NOMO-1 treated with DMSO at 0.1 percent for 48 hours (cell line): Measurements from ENCODE around the gene CNP.
"Not testable (repeated sequence)": the region's sequence is repeated elsewhere in the genome, so short reads cannot be mapped to it uniquely, and the experiment has no call there.

Experiments used
- DNase-seq: peaks from one replicate; lab custom pipeline; 2025; ENCODE audit not compliant: unreplicated experiment; lab: John Stamatoyannopoulos, UW

Gene CNP

GRCh38 chr17:41966463-41967140 is at the start of gene CNP:
Gene CNP, plus strand, starts transcription at chr17:41966795. Its CDS starts 90 bp downstream, at chr17:41966885.
- peak; percentile 83 for DNase-seq

GRCh38 chr17:41917192-41917591 is 49.4 kb upstream of the CNP start:
- no peak for DNase-seq

- no peak for DNase-seq
Observed at GRCh38 chr17:41917679-41918313, 48.8 kb upstream of the CNP start.

GRCh38 chr17:41918314-41919164 is 48.1 kb upstream of the CNP start, which contains the start of gene ACLY:
Gene ACLY, minus strand, starts transcription at chr17:41918951. Its CDS starts 5,078 bp downstream, at chr17:41913873.
- peak; percentile 96 for DNase-seq

GRCh38 chr17:41919165-41919817 is 47.3 kb upstream of the CNP start:
- no peak for DNase-seq

GRCh38 chr17:41919840-41920579 is 46.6 kb upstream of the CNP start:
- no peak for DNase-seq

GRCh38 chr17:41920580-41920955 is 46.0 kb upstream of the CNP start:
- DNase-seq: no peak

GRCh38 chr17:41925991-41926590 is 40.5 kb upstream of the CNP start:
- no peak for DNase-seq

- no peak for DNase-seq
Observed at GRCh38 chr17:41928693-41929251, 37.8 kb upstream of the CNP start.

GRCh38 chr17:41930009-41930832 is 36.4 kb upstream of the CNP start, which contains the start of gene ODAD4:
Gene ODAD4, plus strand, starts transcription at chr17:41930617. Its CDS starts 107 bp downstream, at chr17:41930724.
- DNase-seq: peak; percentile 99

- DNase-seq: not testable (repeated sequence)
Observed at GRCh38 chr17:41930833-41931156, 35.8 kb upstream of the CNP start.

- DNase-seq: not testable (repeated sequence)
Observed at GRCh38 chr17:41931715-41932114, 34.9 kb upstream of the CNP start.

- peak; percentile 87 for DNase-seq
Observed at GRCh38 chr17:41932816-41933389, 33.7 kb upstream of the CNP start.

GRCh38 chr17:41935641-41936040 is 31.0 kb upstream of the CNP start:
- DNase-seq: no peak

- no peak for DNase-seq
Observed at GRCh38 chr17:41937970-41938954, 28.3 kb upstream of the CNP start.

GRCh38 chr17:41939044-41939692 is 27.4 kb upstream of the CNP start:
- DNase-seq: no peak

GRCh38 chr17:41939693-41940090 is 26.9 kb upstream of the CNP start:
- DNase-seq: no peak
